Measurements from ENCODE around the gene NBPF1. TPM values are rescaled to one million over a fixed set of nuclear protein-coding genes. Genes with fewer than 3 reads are reported as not detected.

NBPF1 gene
- total and polyA plus RNA-seq, 9 of the 15 experiments (the other 6 are each of a cell fraction or from before 2014, with no cell fraction given) = 5.2 to 42.6 (median 24.1) TPM

- TF ChIP-seq BCL6 (CRISPR knock-in tag; IDR thresholded peaks at IDR 0.05) (no peak), E2F8 (IDR thresholded peaks at IDR 0.05; ENCODE audit: low read depth, partially characterized antibody) (no peak), E2F6 (IDR thresholded peaks at IDR 0.05; ENCODE audit: borderline replicate concordance in 1 of 2, extremely low read depth in 1 of 2, insufficient read depth in 1 of 2, insufficient read length in 1 of 2, low read depth in 1 of 2, low read length in 1 of 2, poor library complexity in 1 of 2, severe bottlenecking in 1 of 2) (peak; percentile 95 to 97), DDX20 (tag; IDR thresholded peaks at IDR 0.05; ENCODE audit: low read depth) (no peak), ZFPM2 (CRISPR knock-in tag; IDR thresholded peaks at IDR 0.05) (peak; percentile 96), NR2C1 (IDR thresholded peaks at IDR 0.05) (no peak), NR2C1 (tag; IDR thresholded peaks at IDR 0.05) (no peak), HBP1 (CRISPR knock-in tag; IDR thresholded peaks at IDR 0.05) (peak; percentile 98), TEAD2 (tag; IDR thresholded peaks at IDR 0.05) (no peak), PCBP1 (IDR thresholded peaks at IDR 0.05; ENCODE audit: low read depth, low read length, poor library complexity, severe bottlenecking) (peak; percentile 96), ZNF140 (CRISPR knock-in tag; IDR thresholded peaks at IDR 0.05) (no peak), SMAD4 (CRISPR knock-in tag; conservative IDR thresholded peaks at IDR 0.05) (peak; percentile 90), STAT5B (CRISPR knock-in tag; IDR thresholded peaks at IDR 0.05) (no peak), ZEB2 (IDR thresholded peaks at IDR 0.05) (no peak), RBM17 (IDR thresholded peaks at IDR 0.05; ENCODE audit: borderline replicate concordance, low read depth, low read length) (no peak), GATAD2B (IDR thresholded peaks at IDR 0.05; ENCODE audit: borderline replicate concordance) (no peak), PHF8 (IDR thresholded peaks at IDR 0.05; ENCODE audit: borderline replicate concordance, low read length) (peak; percentile 94), HNRNPLL (IDR thresholded peaks at IDR 0.05; ENCODE audit: low read depth, low read length, poor library complexity, severe bottlenecking) (peak; percentile 93), UBTF (IDR thresholded peaks at IDR 0.05; ENCODE audit: borderline replicate concordance in 1 of 2, low read depth in 2 of 2, low read length in 2 of 2) (peak; percentile 88 to 92)
Measured at GRCh38 chr1:16613185-16614147, at the start of gene NBPF1 (continued).
